Cerebellar cortex (tissue), 1 donor: ENCODE results near the gene ZMIZ1.

Source experiments
- DNase-seq: peaks from one replicate; pipeline ENCODE4 v3.0.0-alpha.2; 2015; ENCODE audit warnings: low spot score

Gene ZMIZ1

GRCh38 chr10:79082035-79082373, 13.2 kb downstream of the ZMIZ1 start:
- DNase-seq: no peak

- no peak for DNase-seq
Measured at GRCh38 chr10:79082631-79083596, 14.1 kb downstream of the ZMIZ1 start.

- no peak for DNase-seq
Measured at GRCh38 chr10:79084012-79084971, 15.5 kb downstream of the ZMIZ1 start.

- DNase-seq: no peak
Measured at GRCh38 chr10:79084972-79085597, 16.3 kb downstream of the ZMIZ1 start.

- no peak for DNase-seq
Measured at GRCh38 chr10:79086822-79087221, 18.1 kb downstream of the ZMIZ1 start.

- no peak for DNase-seq
Measured at GRCh38 chr10:79087721-79088120, 19.0 kb downstream of the ZMIZ1 start.

- DNase-seq: peak; percentile 48
Measured at GRCh38 chr10:79088176-79088575, 19.4 kb downstream of the ZMIZ1 start.

GRCh38 chr10:79088613-79089355, 20.0 kb downstream of the ZMIZ1 start:
- no peak for DNase-seq

- peak; percentile 53 for DNase-seq
Measured at GRCh38 chr10:79089632-79090031, 20.9 kb downstream of the ZMIZ1 start.

GRCh38 chr10:79090134-79090803, 21.5 kb downstream of the ZMIZ1 start:
- DNase-seq: no peak

- no peak for DNase-seq
Measured at GRCh38 chr10:79092292-79092896, 23.6 kb downstream of the ZMIZ1 start.

- peak; percentile 54 for DNase-seq
Measured at GRCh38 chr10:79093658-79094411, 25.1 kb downstream of the ZMIZ1 start.

GRCh38 chr10:79094412-79095175, 25.8 kb downstream of the ZMIZ1 start:
- no peak for DNase-seq

GRCh38 chr10:79095316-79095715, 26.6 kb downstream of the ZMIZ1 start:
- DNase-seq: no peak

GRCh38 chr10:79096514-79096913, 27.7 kb downstream of the ZMIZ1 start:
- no peak for DNase-seq

- no peak for DNase-seq
Measured at GRCh38 chr10:79097021-79097872, 28.5 kb downstream of the ZMIZ1 start.

GRCh38 chr10:79098061-79098460, 29.3 kb downstream of the ZMIZ1 start:
- DNase-seq: no peak

GRCh38 chr10:79098596-79099015, 29.8 kb downstream of the ZMIZ1 start:
- no peak for DNase-seq
